Neural progenitor cell (in vitro differentiated cells): ENCODE results near the gene KIAA1217. TPM values are rescaled to one million over a fixed set of nuclear protein-coding genes. Genes with fewer than 3 reads are reported as not detected.

Source experiments
- DNase-seq: peaks from one replicate; pipeline ENCODE4 v3.0.0-alpha.2; 2016; ENCODE audit warnings: low spot score
- H2AFZ ChIP-seq: fragments of 200-600 bp; sonication (generic); replicated peaks from 2 replicates; pipeline ENCODE4 v1.6.1; 2016; ENCODE audit warnings: antibody characterized with exemption
- H3F3A ChIP-seq: fragments of 200-600 bp; sonication (generic); 2 replicates; pipeline ENCODE4 v1.6.1; 2016; ENCODE audit warnings: antibody characterized with exemption, low read depth
- H3K27ac ChIP-seq: fragments of 200-600 bp; sonication (generic); 2 replicates; pipeline ENCODE4 v1.5.1; 2016; ENCODE audit warnings: mild to moderate bottlenecking
- H3K27me3 ChIP-seq: fragments of 200-600 bp; sonication (generic); 2 replicates; pipeline ENCODE4 v1.6.1; 2016; ENCODE audit warnings: mild to moderate bottlenecking, moderate library complexity
- H3K36me3 ChIP-seq: fragments of 200-600 bp; sonication (generic); 2 replicates; pipeline ENCODE4 v1.5.1; 2016
- H3K4me1 ChIP-seq: fragments of 200-600 bp; sonication (generic); 2 replicates; pipeline ENCODE4 v1.6.1; 2016; ENCODE audit warnings: mixed run types
- H3K4me2 ChIP-seq: fragments of 200-600 bp; sonication (generic); 2 replicates; pipeline ENCODE4 v1.6.1; 2016
- H3K4me3 ChIP-seq: fragments of 200-600 bp; sonication (generic); 2 replicates; pipeline ENCODE4 v1.5.1; 2016
- H3K79me2 ChIP-seq: fragments of 200-600 bp; sonication (generic); 2 replicates; pipeline ENCODE4 v1.6.1; 2016; ENCODE audit warnings: low read depth
- H3K9ac ChIP-seq: fragments of 200-600 bp; sonication (generic); 2 replicates; pipeline ENCODE4 v1.6.1; 2016
- H3K9me3 ChIP-seq: fragments of 200-600 bp; sonication (generic); 2 replicates; pipeline ENCODE4 v1.5.1; 2016; ENCODE audit warnings: low read depth
- H4K20me1 ChIP-seq: fragments of 200-600 bp; sonication (generic); 2 replicates; pipeline ENCODE4 v1.6.1; 2016; ENCODE audit warnings: low read depth
- H3K27ac Mint-ChIP-seq: 3 replicates; pipeline ENCODE4 v1.8.0; 2021; ENCODE audit warnings: mixed read lengths
- H3K27me3 Mint-ChIP-seq: 2 replicates; pipeline ENCODE4 v1.8.0; 2022; ENCODE audit warnings: low read depth, mild to moderate bottlenecking, inconsistent platforms, moderate library complexity, mixed read lengths; ENCODE audit not compliant: insufficient read depth
- H3K36me3 Mint-ChIP-seq: 3 replicates; pipeline ENCODE4 v1.8.0; 2021; ENCODE audit warnings: mixed read lengths
- H3K4me1 Mint-ChIP-seq: 3 replicates; pipeline ENCODE4 v1.8.0; 2021; ENCODE audit warnings: mixed read lengths
- H3K4me3 Mint-ChIP-seq: 3 replicates; pipeline ENCODE4 v1.8.0; 2021; ENCODE audit warnings: mild to moderate bottlenecking, moderate library complexity, mixed read lengths
- H3K9me3 Mint-ChIP-seq: 3 replicates; pipeline ENCODE4 v1.8.0; 2020; ENCODE audit warnings: mixed read lengths
- CTCF ChIP-seq: fragments of 200-600 bp; sonication (generic); IDR thresholded peaks from 2 replicates; pipeline ENCODE4 v1.5.1; 2017; ENCODE audit warnings: antibody characterized with exemption, mild to moderate bottlenecking
- EZH2 ChIP-seq: fragments of 200-600 bp; sonication (generic); IDR thresholded peaks from 2 replicates; pipeline ENCODE4 v1.6.1; 2017; ENCODE audit warnings: antibody characterized with exemption, mild to moderate bottlenecking, moderate library complexity
- EZH2phosphoT487 ChIP-seq: fragments of 200-600 bp; sonication (generic); IDR thresholded peaks from 2 replicates; pipeline ENCODE4 v1.6.1; 2017; ENCODE audit warnings: antibody characterized with exemption
- total RNA-seq: library from RNA; depleted of rRNA; stranded (reverse); fragments of >200 nt; gene quantifications from 2 replicates; pipeline ENCODE4 v1.2.3, GENCODE V29; 2015; ENCODE audit warnings: low replicate concordance

Gene KIAA1217
- total RNA-seq, 1 donor from 2014 or later = 13.1 TPM

GRCh38 chr10:24553051-24553612, 344.2 kb downstream of the KIAA1217 start:
- H3K9me3 ChIP-seq = no peaks in the 10 kb centered on the region
- H4K20me1 ChIP-seq = no peaks in the 10 kb centered on the region
- no peak overlapping the region for H3K27ac Mint-ChIP-seq
- H2AFZ ChIP-seq = no peak overlapping the region
- TF ChIP-seq EZH2 = no peak
- no peak for TF ChIP-seq CTCF
- no peak for TF ChIP-seq EZH2phosphoT487
- peaks cover 8% of the 10 kb centered on the region for H3K27me3 Mint-ChIP-seq
- H3K27ac ChIP-seq = no peak overlapping the region
- H3K4me3 Mint-ChIP-seq = no peak overlapping the region
- H3K27me3 ChIP-seq = no peaks in the 10 kb centered on the region
- H3K4me3 ChIP-seq = no peak overlapping the region
- H3K4me1 Mint-ChIP-seq = peaks cover 6% of the 10 kb centered on the region
- H3K36me3 Mint-ChIP-seq = peaks cover 2% of the 10 kb centered on the region
- H3K79me2 ChIP-seq = no peaks in the 10 kb centered on the region
- H3K9ac ChIP-seq = no peak overlapping the region
- DNase-seq = no peak
- no peaks in the 10 kb centered on the region for H3K36me3 ChIP-seq
- H3K4me2 ChIP-seq = no peak overlapping the region
- no peaks in the 10 kb centered on the region for H3K4me1 ChIP-seq
- H3K9me3 Mint-ChIP-seq = no peaks in the 10 kb centered on the region
- no peaks in the 10 kb centered on the region for H3F3A ChIP-seq

- Histone ChIP-seq H3K4me3 (no peak overlapping the region), H3K4me2 (no peak overlapping the region), H3K27ac (no peak overlapping the region), H3F3A (no peaks in the 10 kb centered on the region), H3K79me2 (no peaks in the 10 kb centered on the region), H3K4me1 (no peaks in the 10 kb centered on the region), H3K9me3 (no peaks in the 10 kb centered on the region), H3K9ac (no peak overlapping the region), H4K20me1 (no peaks in the 10 kb centered on the region), H2AFZ (no peak overlapping the region), H3K36me3 (no peaks in the 10 kb centered on the region), H3K27me3 (no peaks in the 10 kb centered on the region)
- Mint-ChIP-seq H3K9me3 (no peaks in the 10 kb centered on the region), H3K27ac (no peak overlapping the region), H3K36me3 (peaks cover 2% of the 10 kb centered on the region), H3K27me3 (peaks cover 6% of the 10 kb centered on the region), H3K4me3 (no peak overlapping the region), H3K4me1 (peaks cover 6% of the 10 kb centered on the region)
- DNase-seq = no peak
- no peak for TF ChIP-seq CTCF
- TF ChIP-seq EZH2phosphoT487 = no peak
- no peak for TF ChIP-seq EZH2
Measured at GRCh38 chr10:24554036-24554435, 345.1 kb downstream of the KIAA1217 start.

- H3K9me3 ChIP-seq = no peaks in the 10 kb centered on the region
- no peak for DNase-seq
- H3K36me3 Mint-ChIP-seq = no peaks in the 10 kb centered on the region
- H3K27me3 ChIP-seq = no peaks in the 10 kb centered on the region
- no peaks in the 10 kb centered on the region for H3K79me2 ChIP-seq
- no peaks in the 10 kb centered on the region for H3K4me1 ChIP-seq
- no peaks in the 10 kb centered on the region for H3F3A ChIP-seq
- peak overlapping the region; percentile 24 for H3K27ac Mint-ChIP-seq
- H4K20me1 ChIP-seq = no peaks in the 10 kb centered on the region
- H3K9me3 Mint-ChIP-seq = no peaks in the 10 kb centered on the region
- H3K4me2 ChIP-seq = no peak overlapping the region
- H3K4me3 Mint-ChIP-seq = no peak overlapping the region
- no peaks in the 10 kb centered on the region for H3K36me3 ChIP-seq
- no peak overlapping the region for H3K27ac ChIP-seq
- peaks cover 4% of the 10 kb centered on the region for H3K27me3 Mint-ChIP-seq
- H3K9ac ChIP-seq = no peak overlapping the region
- TF ChIP-seq EZH2 = no peak
- TF ChIP-seq CTCF = no peak
- no peak for TF ChIP-seq EZH2phosphoT487
- H3K4me3 ChIP-seq = no peak overlapping the region
- H3K4me1 Mint-ChIP-seq = peaks cover 8% of the 10 kb centered on the region
- H2AFZ ChIP-seq = no peak overlapping the region
Measured at GRCh38 chr10:24556126-24556749, 347.3 kb downstream of the KIAA1217 start.
